ACC112 (cell line): ENCODE data around the gene HECTD3.
A peak's percentile ranks its signal among the peaks of the same experiment; 100 is the strongest.

Experiments used
- H2AFZ ChIP-seq: fragments of 200-600 bp; sonication (generic); one replicate; pipeline ENCODE4 v1.6.0; 2017; ENCODE audit warnings: antibody characterized with exemption, low read length; ENCODE audit not compliant: unreplicated experiment
- H3K27ac ChIP-seq: fragments of 200-600 bp; sonication (generic); 2 replicates; pipeline ENCODE4 v1.5.1; 2014; ENCODE audit warnings: low read depth, mild to moderate bottlenecking, antibody characterized with exemption, low read length, moderate library complexity
- H3K27me3 ChIP-seq: fragments of 200-600 bp; sonication (generic); 2 replicates; pipeline ENCODE4 v1.6.1; 2014; ENCODE audit warnings: mild to moderate bottlenecking, antibody characterized with exemption, low read length, moderate library complexity, mixed read lengths; ENCODE audit not compliant: insufficient read depth
- H3K36me3 ChIP-seq: fragments of 200-600 bp; sonication (generic); 2 replicates; pipeline ENCODE4 v1.6.1; 2016; ENCODE audit warnings: mild to moderate bottlenecking, antibody characterized with exemption, low read length, moderate library complexity, mixed read lengths; ENCODE audit not compliant: insufficient read depth
- H3K4me1 ChIP-seq: fragments of 200-600 bp; sonication (generic); one replicate; pipeline ENCODE4 v1.6.1; 2016; ENCODE audit warnings: low read length, mixed read lengths; ENCODE audit not compliant: insufficient read depth, unreplicated experiment, control insufficient read depth
- H3K4me3 ChIP-seq: fragments of 200-600 bp; sonication (generic); 2 replicates; pipeline ENCODE4 v1.5.1; 2014; ENCODE audit warnings: mild to moderate bottlenecking, low read depth, low read length
- H3K79me2 ChIP-seq: fragments of 200-600 bp; sonication (generic); one replicate; pipeline ENCODE4 v1.6.0; 2016; ENCODE audit warnings: low read length; ENCODE audit not compliant: control insufficient read depth, unreplicated experiment, insufficient read depth

HECTD3 gene

GRCh38 chr1:45037456-45037855, 26.3 kb upstream of the HECTD3 start:
- H3K27me3 ChIP-seq, result no peaks in the 10 kb centered on the region
- no peaks in the 10 kb centered on the region for H3K36me3 ChIP-seq
- no peak overlapping the region for H2AFZ ChIP-seq
- no peaks in the 10 kb centered on the region for H3K4me1 ChIP-seq
- no peaks in the 10 kb centered on the region for H3K79me2 ChIP-seq
- no peak overlapping the region for H3K4me3 ChIP-seq
- H3K27ac ChIP-seq, result no peak overlapping the region

- Histone ChIP-seq H3K36me3 (no peaks in the 10 kb centered on the region), H3K27me3 (no peaks in the 10 kb centered on the region), H3K27ac (no peak overlapping the region), H2AFZ (no peak overlapping the region), H3K4me1 (no peaks in the 10 kb centered on the region), H3K4me3 (no peak overlapping the region), H3K79me2 (no peaks in the 10 kb centered on the region)
Measured at GRCh38 chr1:45035631-45036301, 24.6 kb upstream of the HECTD3 start.

DNA sequence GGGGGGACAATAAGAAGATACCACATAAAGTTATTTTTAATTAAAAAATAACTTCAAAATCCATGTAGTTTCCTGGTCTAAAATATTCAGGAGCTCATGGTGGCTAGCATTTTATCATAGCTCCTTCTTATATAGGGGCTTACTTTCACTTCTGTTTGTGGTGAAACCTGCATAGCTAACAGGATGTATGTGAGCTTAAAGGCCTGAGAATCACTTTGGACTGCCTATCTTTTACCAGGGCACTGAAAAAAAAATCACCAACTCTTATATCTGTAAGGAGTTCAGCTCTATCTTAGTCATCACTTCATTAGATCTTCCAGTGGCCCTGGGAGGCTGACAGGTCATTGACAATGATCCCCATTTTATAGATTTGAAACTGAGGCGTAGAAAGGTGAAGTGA, 22.2 kb upstream of the HECTD3 start:
- H3K4me3 ChIP-seq, result no peak overlapping the region
- H3K27ac ChIP-seq, result no peak overlapping the region
- no peaks in the 10 kb centered on the region for H3K36me3 ChIP-seq
- no peaks in the 10 kb centered on the region for H3K27me3 ChIP-seq
- H2AFZ ChIP-seq, result no peak overlapping the region
- no peaks in the 10 kb centered on the region for H3K79me2 ChIP-seq
- no peaks in the 10 kb centered on the region for H3K4me1 ChIP-seq

- no peak overlapping the region for H3K27ac ChIP-seq
- no peaks in the 10 kb centered on the region for H3K4me1 ChIP-seq
- no peaks in the 10 kb centered on the region for H3K36me3 ChIP-seq
- no peak overlapping the region for H3K4me3 ChIP-seq
- H3K79me2 ChIP-seq, result no peaks in the 10 kb centered on the region
- H3K27me3 ChIP-seq, result no peaks in the 10 kb centered on the region
- no peak overlapping the region for H2AFZ ChIP-seq
Measured at GRCh38 chr1:45032837-45033236, 21.7 kb upstream of the HECTD3 start.

DNA sequence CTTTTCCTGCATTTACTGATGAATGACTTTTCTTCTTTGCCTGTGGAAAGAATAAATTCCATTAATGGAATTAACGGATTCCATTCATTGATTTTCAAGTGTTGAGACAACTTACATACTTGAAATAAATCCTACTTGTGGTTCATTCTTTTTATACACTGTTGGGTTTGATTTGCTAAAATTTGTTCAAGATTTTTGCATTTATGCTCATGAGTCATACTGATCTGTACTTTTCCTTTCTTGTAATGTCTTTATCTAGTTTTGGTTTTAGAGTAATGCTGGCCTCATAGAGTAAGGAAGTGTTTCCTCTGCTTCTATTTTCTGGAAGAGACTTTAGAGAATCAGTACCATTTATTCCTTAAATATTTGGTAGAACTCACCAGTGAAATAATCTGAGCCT, 15.3 kb upstream of the HECTD3 start:
- H3K4me3 ChIP-seq, result no peak overlapping the region
- no peaks in the 10 kb centered on the region for H3K79me2 ChIP-seq
- peaks cover 15% of the 10 kb centered on the region for H3K4me1 ChIP-seq
- no peaks in the 10 kb centered on the region for H3K36me3 ChIP-seq
- peak overlapping the region; percentile 15 for H2AFZ ChIP-seq
- H3K27ac ChIP-seq, result peak overlapping the region; percentile 23; the same call in 1 of the 2 replicates
- no peaks in the 10 kb centered on the region for H3K27me3 ChIP-seq

- Histone ChIP-seq H3K27ac (no peak overlapping the region), H3K4me1 (peaks cover 15% of the 10 kb centered on the region), H3K4me3 (no peak overlapping the region), H3K36me3 (no peaks in the 10 kb centered on the region), H2AFZ (no peak overlapping the region), H3K79me2 (no peaks in the 10 kb centered on the region), H3K27me3 (no peaks in the 10 kb centered on the region)
Measured at GRCh38 chr1:45023663-45024062, 12.5 kb upstream of the HECTD3 start.

DNA sequence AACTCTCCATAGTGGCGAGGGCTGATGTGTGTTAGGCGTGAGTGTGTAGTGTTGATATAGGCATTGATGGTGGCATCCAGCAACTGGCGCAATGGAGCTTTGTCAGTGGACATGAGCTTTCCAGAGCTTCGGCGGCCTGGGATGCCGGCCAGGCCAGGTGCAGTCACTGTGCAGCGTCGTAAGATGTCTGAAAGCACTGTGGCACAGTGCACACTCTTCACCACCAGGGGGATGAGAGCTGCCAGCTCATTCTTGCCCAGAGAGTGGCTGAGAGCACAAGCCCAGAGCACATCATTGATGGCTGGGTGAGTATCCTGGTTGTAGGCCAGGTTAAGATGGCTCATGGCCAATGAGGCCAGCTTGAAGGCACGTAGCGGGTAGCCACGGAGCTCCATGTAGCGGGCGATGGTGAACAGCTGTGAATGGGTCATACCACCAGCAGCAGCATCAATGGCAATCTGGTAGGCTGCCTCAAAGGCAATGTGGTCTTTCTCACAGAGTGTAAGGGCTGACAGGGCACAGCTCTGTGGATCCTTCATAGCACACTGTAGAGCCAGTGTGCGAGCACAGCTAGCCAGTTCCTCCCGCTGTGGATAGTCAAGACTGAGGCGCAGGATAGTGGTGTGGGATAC, 7.6 kb upstream of the HECTD3 start:
- Histone ChIP-seq H3K36me3 (0 out of 2 replicates have a peak, but pooled peaks cover 4% of the 10 kb centered on the region), H2AFZ (no peak overlapping the region), H3K4me1 (peaks cover 4% of the 10 kb centered on the region), H3K79me2 (peaks cover 8% of the 10 kb centered on the region), H3K27me3 (no peaks in the 10 kb centered on the region), H3K27ac (no peak overlapping the region), H3K4me3 (no peak overlapping the region)

DNA sequence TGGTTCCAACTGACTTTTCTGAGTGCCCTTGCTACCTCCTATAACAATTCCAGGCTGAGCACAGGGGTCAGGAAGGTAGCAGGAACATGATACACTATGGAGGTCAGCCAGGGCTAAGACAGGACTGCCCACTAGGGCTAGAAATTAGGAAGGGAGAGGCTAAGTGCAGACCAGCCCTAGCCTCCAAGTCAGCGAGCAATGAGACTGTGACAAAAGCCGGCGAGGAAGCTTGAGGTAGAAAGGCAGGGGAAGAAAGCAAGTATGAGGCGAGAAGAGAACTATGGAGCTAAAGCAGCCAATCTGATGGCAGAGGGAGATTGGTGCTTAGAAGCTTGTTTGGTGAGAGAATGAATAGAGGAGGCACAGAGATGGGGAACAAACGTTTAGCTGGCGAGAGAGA, 5.6 kb upstream of the HECTD3 start:
- Histone ChIP-seq H3K27me3 (no peaks in the 10 kb centered on the region), H3K27ac (no peak overlapping the region), H3K79me2 (peaks cover 23% of the 10 kb centered on the region), H3K36me3 (0 out of 2 replicates have a peak, but pooled peaks cover 4% of the 10 kb centered on the region), H2AFZ (no peak overlapping the region), H3K4me1 (peaks cover 12% of the 10 kb centered on the region), H3K4me3 (no peak overlapping the region)

GRCh38 chr1:45016090-45016697, 5.1 kb upstream of the HECTD3 start:
- 0 out of 2 replicates have a peak, but pooled peaks cover 4% of the 10 kb centered on the region for H3K36me3 ChIP-seq
- peaks cover 17% of the 10 kb centered on the region for H3K4me1 ChIP-seq
- H2AFZ ChIP-seq, result no peak overlapping the region
- H3K79me2 ChIP-seq, result peaks cover 23% of the 10 kb centered on the region
- no peaks in the 10 kb centered on the region for H3K27me3 ChIP-seq
- H3K4me3 ChIP-seq, result no peak overlapping the region
- no peak overlapping the region for H3K27ac ChIP-seq

GRCh38 chr1:45015683-45016082, 4.6 kb upstream of the HECTD3 start:
- Histone ChIP-seq H3K36me3 (0 out of 2 replicates have a peak, but pooled peaks cover 4% of the 10 kb centered on the region), H3K79me2 (peaks cover 23% of the 10 kb centered on the region), H3K4me1 (peaks cover 17% of the 10 kb centered on the region), H3K27ac (no peak overlapping the region), H3K27me3 (no peaks in the 10 kb centered on the region), H3K4me3 (no peak overlapping the region), H2AFZ (no peak overlapping the region)
